Fibroblast of lung (primary cell): ENCODE results near the gene WFDC10B.

ENCODE experiments used
- CTCF ChIP-seq, 2 donors: IDR thresholded peaks in 1 of 2; conservative IDR thresholded peaks in 1 of 2; 1 replicate in 1 of 2; 2 replicates in 1 of 2; pipeline ENCODE4 v1.5.1; 2011 to 2012; ENCODE audit warnings: low read length in 2 of 2, control low read depth in 1 of 2, inconsistent platforms in 1 of 2, low read depth in 1 of 2, mild to moderate bottlenecking in 1 of 2
- EZH2 ChIP-seq: IDR thresholded peaks from 2 replicates; pipeline ENCODE4 v1.5.1; 2012; ENCODE audit warnings: low read length, control low read depth, mild to moderate bottlenecking; ENCODE audit errors: missing control alignments

- TF ChIP-seq CTCF (conservative IDR thresholded peaks at IDR 0.05 in 1 of 2, IDR thresholded peaks at IDR 0.05 in 1 of 2; ENCODE audit: low read depth in 1 of 2, low read length in 2 of 2) (no peak), EZH2 (no peak)
Observed at GRCh38 chr20:45752746-45753145, 47.9 kb upstream of the WFDC10B start.
